PFSK-1 (cell line): ENCODE data around the gene JAKMIP2.

Source experiments
- FOXP2 ChIP-seq: optimal IDR thresholded peaks from 2 replicates; pipeline ENCODE3; 2011; ENCODE audit warnings: borderline replicate concordance, control low read depth, inconsistent platforms; ENCODE audit not compliant: insufficient read depth; ENCODE audit errors: extremely low read length, extremely low read depth
- POLR2AphosphoS5 ChIP-seq: IDR thresholded peaks from 2 replicates; pipeline ENCODE4 v1.6.1; 2012; ENCODE audit warnings: low read depth, mild to moderate bottlenecking, control low read depth, low read length, moderate library complexity
- SIN3A ChIP-seq: IDR thresholded peaks from 2 replicates; pipeline ENCODE4 v1.6.1; 2012; ENCODE audit warnings: mild to moderate bottlenecking, low read length, moderate library complexity, borderline replicate concordance; ENCODE audit not compliant: insufficient read depth
- TAF1 ChIP-seq: IDR thresholded peaks from 2 replicates; pipeline ENCODE4 v1.6.1; 2012; ENCODE audit warnings: low read length, control low read depth, borderline replicate concordance; ENCODE audit not compliant: insufficient read depth
- TF ChIP-seq, protein P1 (sequence below), 2 experiments: IDR thresholded peaks; 2 replicates each; pipeline versions ENCODE4 v1.6.1 to v1.8.0; 2011 to 2012; ENCODE audit warnings: low read depth in 2 of 2, low read length in 2 of 2, control low read depth in 1 of 2, inconsistent platforms in 1 of 2, mild to moderate bottlenecking in 1 of 2, moderate library complexity in 1 of 2; ENCODE audit not compliant: insufficient read depth in 1 of 2

JAKMIP2 gene

GRCh38 chr5:147551677-147552076 is 230.9 kb downstream of the JAKMIP2 start:
- no peak for TF ChIP-seq TAF1
- no peak for TF ChIP-seq FOXP2
- TF ChIP-seq POLR2AphosphoS5, result no peak
- TF ChIP-seq, protein P1, sequence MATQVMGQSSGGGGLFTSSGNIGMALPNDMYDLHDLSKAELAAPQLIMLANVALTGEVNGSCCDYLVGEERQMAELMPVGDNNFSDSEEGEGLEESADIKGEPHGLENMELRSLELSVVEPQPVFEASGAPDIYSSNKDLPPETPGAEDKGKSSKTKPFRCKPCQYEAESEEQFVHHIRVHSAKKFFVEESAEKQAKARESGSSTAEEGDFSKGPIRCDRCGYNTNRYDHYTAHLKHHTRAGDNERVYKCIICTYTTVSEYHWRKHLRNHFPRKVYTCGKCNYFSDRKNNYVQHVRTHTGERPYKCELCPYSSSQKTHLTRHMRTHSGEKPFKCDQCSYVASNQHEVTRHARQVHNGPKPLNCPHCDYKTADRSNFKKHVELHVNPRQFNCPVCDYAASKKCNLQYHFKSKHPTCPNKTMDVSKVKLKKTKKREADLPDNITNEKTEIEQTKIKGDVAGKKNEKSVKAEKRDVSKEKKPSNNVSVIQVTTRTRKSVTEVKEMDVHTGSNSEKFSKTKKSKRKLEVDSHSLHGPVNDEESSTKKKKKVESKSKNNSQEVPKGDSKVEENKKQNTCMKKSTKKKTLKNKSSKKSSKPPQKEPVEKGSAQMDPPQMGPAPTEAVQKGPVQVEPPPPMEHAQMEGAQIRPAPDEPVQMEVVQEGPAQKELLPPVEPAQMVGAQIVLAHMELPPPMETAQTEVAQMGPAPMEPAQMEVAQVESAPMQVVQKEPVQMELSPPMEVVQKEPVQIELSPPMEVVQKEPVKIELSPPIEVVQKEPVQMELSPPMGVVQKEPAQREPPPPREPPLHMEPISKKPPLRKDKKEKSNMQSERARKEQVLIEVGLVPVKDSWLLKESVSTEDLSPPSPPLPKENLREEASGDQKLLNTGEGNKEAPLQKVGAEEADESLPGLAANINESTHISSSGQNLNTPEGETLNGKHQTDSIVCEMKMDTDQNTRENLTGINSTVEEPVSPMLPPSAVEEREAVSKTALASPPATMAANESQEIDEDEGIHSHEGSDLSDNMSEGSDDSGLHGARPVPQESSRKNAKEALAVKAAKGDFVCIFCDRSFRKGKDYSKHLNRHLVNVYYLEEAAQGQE (IDR thresholded peaks at IDR 0.05; ENCODE audit: insufficient read depth in 1 of 2, low read depth in 2 of 2, low read length in 2 of 2), result no peak
- TF ChIP-seq SIN3A, result no peak

DNA sequence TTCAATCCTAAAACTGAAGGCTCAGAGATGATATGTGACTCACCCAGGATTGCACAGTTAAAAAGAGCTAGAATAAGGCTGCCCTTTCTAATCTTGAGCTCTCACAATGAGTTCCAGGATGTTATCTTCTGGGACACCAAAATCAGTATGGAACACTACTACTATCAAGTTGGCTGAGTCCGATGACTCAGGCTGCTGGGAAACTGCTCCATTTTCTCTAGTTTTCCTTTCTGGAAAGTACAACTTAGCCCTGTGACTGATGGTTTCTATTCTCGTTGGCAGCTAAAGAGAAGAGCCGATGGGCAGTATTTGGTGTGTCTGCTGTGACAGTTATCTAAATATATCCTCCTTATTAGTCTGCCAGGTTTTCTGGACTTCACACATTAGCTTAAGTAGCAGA is 234.8 kb downstream of the JAKMIP2 start:
- TF ChIP-seq POLR2AphosphoS5 (no peak), FOXP2 (no peak), SIN3A (no peak), TAF1 (no peak)
- TF ChIP-seq, protein P1 (IDR thresholded peaks at IDR 0.05; ENCODE audit: insufficient read depth in 1 of 2, low read depth in 2 of 2, low read length in 2 of 2), result no peak

- TF ChIP-seq POLR2AphosphoS5 (no peak), FOXP2 (no peak), TAF1 (no peak), SIN3A (no peak)
- TF ChIP-seq, protein P1 (IDR thresholded peaks at IDR 0.05; ENCODE audit: insufficient read depth in 1 of 2, low read depth in 2 of 2, low read length in 2 of 2), result no peak
These were observed 238.0 kb downstream of the JAKMIP2 start for GRCh38 chr5:147544556-147544955.

GRCh38 chr5:147539053-147539452 is 243.5 kb downstream of the JAKMIP2 start:
- TF ChIP-seq TAF1, result no peak
- no peak for TF ChIP-seq POLR2AphosphoS5
- TF ChIP-seq SIN3A, result no peak
- TF ChIP-seq, protein P1 (IDR thresholded peaks at IDR 0.05; ENCODE audit: insufficient read depth in 1 of 2, low read depth in 2 of 2, low read length in 2 of 2), result no peak
- no peak for TF ChIP-seq FOXP2

DNA sequence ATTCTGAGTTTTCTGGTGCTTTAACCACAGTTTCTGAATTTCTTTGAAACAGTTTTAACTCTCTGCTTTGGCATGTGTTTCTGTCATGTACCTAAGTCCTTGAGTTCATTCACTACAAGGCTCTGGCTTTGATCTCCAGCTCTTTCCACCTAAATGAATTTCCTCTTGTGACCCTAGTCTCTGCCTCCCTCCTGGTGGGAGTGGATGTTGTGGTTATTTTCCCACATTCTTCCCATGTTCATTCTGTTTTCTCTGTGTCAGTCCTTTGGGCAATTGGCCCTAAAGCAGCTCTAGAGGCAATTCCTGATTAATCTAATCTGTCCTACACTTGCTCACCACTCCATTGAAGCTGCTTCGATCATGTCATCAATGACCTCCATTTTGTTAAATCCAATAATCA is 244.3 kb downstream of the JAKMIP2 start:
- TF ChIP-seq, protein P1 (IDR thresholded peaks at IDR 0.05; ENCODE audit: insufficient read depth in 1 of 2, low read depth in 2 of 2, low read length in 2 of 2), result 0 out of 4 replicates have a peak, but pooled peaks of 1 of the 2 experiments have one; percentile 29
- TF ChIP-seq SIN3A (no peak), TAF1 (0 out of 2 replicates have a peak, but pooled peaks have one; percentile 21), FOXP2 (no peak)
